Measurements from ENCODE around the gene NOS1. TPM values are rescaled to one million over a fixed set of nuclear protein-coding genes. Genes with fewer than 3 reads are reported as not detected.

The NOS1 gene
- total and polyA plus RNA-seq, 2 donors (not counting 3 experiments of a cell fraction or from before 2014, with no cell fraction given) = not detected

GRCh38 chr12:117162633-117163032, 198.8 kb downstream of the NOS1 start:
- dilution Hi-C loops (cut with MboI; ENCODE audit: extremely low pct_ligation_motif_present, low sequenced_read_pairs) = no loop called here
- H3K36me3 ChIP-seq (ENCODE audit: control insufficient read depth in 2 of 2, extremely low read depth in 1 of 2, insufficient read depth in 2 of 2, low read length in 2 of 2) = peaks cover 15 to 42% of the 10 kb centered on the region in 2 experiments

DNA sequence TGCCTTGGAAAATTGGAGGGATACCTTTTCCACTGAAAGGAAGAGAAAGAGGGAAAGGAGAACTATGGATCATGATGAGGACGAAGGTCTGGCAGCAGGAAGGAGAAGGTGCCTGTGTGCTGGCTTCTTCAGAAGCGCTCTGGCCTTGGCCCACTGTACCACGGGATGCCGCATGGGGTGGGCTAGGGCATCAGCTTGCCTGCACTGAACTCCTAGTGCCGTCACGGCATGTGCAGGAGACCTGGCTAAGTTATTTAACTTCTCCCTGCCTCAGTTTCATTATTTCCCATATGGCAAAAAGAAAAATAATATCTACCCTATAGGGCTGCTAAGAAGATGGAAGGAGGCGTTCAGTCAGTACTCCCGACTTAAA, 199.3 kb downstream of the NOS1 start:
- TF ChIP-seq MYC (IDR thresholded peaks at IDR 0.05; ENCODE audit: low read depth, low read length) (no peak), EZH2 (IDR thresholded peaks at IDR 0.05; ENCODE audit: borderline replicate concordance, low read depth, low read length, severe bottlenecking) (no peak), GATA2 (IDR thresholded peaks at IDR 0.05; ENCODE audit: insufficient read depth, insufficient read length, low read depth, low read length) (no peak), MAX (IDR thresholded peaks at IDR 0.05; ENCODE audit: insufficient read depth, insufficient read length) (no peak), FOS (IDR thresholded peaks at IDR 0.05; ENCODE audit: borderline replicate concordance, insufficient read depth, low read length) (no peak), JUN (IDR thresholded peaks at IDR 0.05; ENCODE audit: borderline replicate concordance, insufficient read depth, insufficient read length, low read depth) (no peak), POLR2AphosphoS5 (IDR thresholded peaks at IDR 0.05; ENCODE audit: insufficient read depth, low read depth, low read length) (no peak), POLR2A (IDR thresholded peaks at IDR 0.05; ENCODE audit: low read depth, low read length) (no peak)
- TF ChIP-seq, protein P1, sequence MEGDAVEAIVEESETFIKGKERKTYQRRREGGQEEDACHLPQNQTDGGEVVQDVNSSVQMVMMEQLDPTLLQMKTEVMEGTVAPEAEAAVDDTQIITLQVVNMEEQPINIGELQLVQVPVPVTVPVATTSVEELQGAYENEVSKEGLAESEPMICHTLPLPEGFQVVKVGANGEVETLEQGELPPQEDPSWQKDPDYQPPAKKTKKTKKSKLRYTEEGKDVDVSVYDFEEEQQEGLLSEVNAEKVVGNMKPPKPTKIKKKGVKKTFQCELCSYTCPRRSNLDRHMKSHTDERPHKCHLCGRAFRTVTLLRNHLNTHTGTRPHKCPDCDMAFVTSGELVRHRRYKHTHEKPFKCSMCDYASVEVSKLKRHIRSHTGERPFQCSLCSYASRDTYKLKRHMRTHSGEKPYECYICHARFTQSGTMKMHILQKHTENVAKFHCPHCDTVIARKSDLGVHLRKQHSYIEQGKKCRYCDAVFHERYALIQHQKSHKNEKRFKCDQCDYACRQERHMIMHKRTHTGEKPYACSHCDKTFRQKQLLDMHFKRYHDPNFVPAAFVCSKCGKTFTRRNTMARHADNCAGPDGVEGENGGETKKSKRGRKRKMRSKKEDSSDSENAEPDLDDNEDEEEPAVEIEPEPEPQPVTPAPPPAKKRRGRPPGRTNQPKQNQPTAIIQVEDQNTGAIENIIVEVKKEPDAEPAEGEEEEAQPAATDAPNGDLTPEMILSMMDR (IDR thresholded peaks at IDR 0.05; ENCODE audit: extremely low read depth in 1 of 2, insufficient read depth in 1 of 2, low read depth in 1 of 2, low read length in 2 of 2) = no peak
- no peaks in the 10 kb centered on the region for H3K79me2 ChIP-seq (ENCODE audit: control insufficient read depth, insufficient read depth, low read length)
- no peak overlapping the region for H3K4me3 ChIP-seq (replicated peaks in 1 of 3; ENCODE audit: insufficient read depth in 1 of 3, low read depth in 1 of 3, low read length in 3 of 3)
- DNase-seq (ENCODE audit: low read depth, low spot score) = no peak
- no peak overlapping the region for H3K9ac ChIP-seq (replicated peaks; ENCODE audit: extremely low read depth, insufficient read depth, low read length)
- FAIRE-seq = no peak
- no peak overlapping the region for H3K27ac ChIP-seq (ENCODE audit: insufficient read depth, low read depth, low read length)
- dilution Hi-C loops (cut with MboI; ENCODE audit: extremely low pct_ligation_motif_present, low sequenced_read_pairs) (no loop called here), intact Hi-C loops (cut with micrococcal nuclease) (no loop called here)
- peaks cover 15 to 43% of the 10 kb centered on the region in 2 experiments for H3K36me3 ChIP-seq (ENCODE audit: control insufficient read depth in 2 of 2, extremely low read depth in 1 of 2, insufficient read depth in 2 of 2, low read length in 2 of 2)
- H3K9me3 ChIP-seq (replicated peaks; ENCODE audit: control insufficient read depth, insufficient read depth, low read length) = no peaks in the 10 kb centered on the region
- H2AFZ ChIP-seq (ENCODE audit: low read depth, low read length) = no peak overlapping the region
- no peak overlapping the region for H3K4me2 ChIP-seq (ENCODE audit: insufficient read depth, low read length)
- H3K27me3 ChIP-seq (ENCODE audit: control insufficient read depth in 2 of 2, insufficient read depth in 2 of 2, low read length in 2 of 2) = no peaks in the 10 kb centered on the region
- no TSS peak for BruUV-seq (replicated peaks)
- no peaks in the 10 kb centered on the region for H3K9me1 ChIP-seq (replicated peaks; ENCODE audit: control insufficient read depth, extremely low read depth, insufficient read depth, low read length)
- no peaks in the 10 kb centered on the region for H3K4me1 ChIP-seq (ENCODE audit: control insufficient read depth, extremely low read depth, insufficient read depth, low read length)
- ChIA-PET POLR2A (no interaction called here), CTCF (no interaction called here)
- no peaks in the 10 kb centered on the region for H4K20me1 ChIP-seq (replicated peaks; ENCODE audit: control insufficient read depth, extremely low read depth, insufficient read depth, low read length)

More at GRCh38 chr12:117162633-117163032, 198.8 kb downstream of the NOS1 start:
- CTCF ChIA-PET = no interaction called here
- Histone ChIP-seq H3K27me3 (ENCODE audit: control insufficient read depth in 2 of 2, insufficient read depth in 2 of 2, low read length in 2 of 2) (no peaks in the 10 kb centered on the region), H3K4me1 (ENCODE audit: control insufficient read depth, extremely low read depth, insufficient read depth, low read length) (no peaks in the 10 kb centered on the region), H3K9me3 (replicated peaks; ENCODE audit: control insufficient read depth, insufficient read depth, low read length) (no peaks in the 10 kb centered on the region), H3K4me3 (replicated peaks in 1 of 3; ENCODE audit: insufficient read depth in 1 of 3, low read depth in 1 of 3, low read length in 3 of 3) (no peak overlapping the region), H3K79me2 (ENCODE audit: control insufficient read depth, insufficient read depth, low read length) (no peaks in the 10 kb centered on the region), H4K20me1 (replicated peaks; ENCODE audit: control insufficient read depth, extremely low read depth, insufficient read depth, low read length) (no peaks in the 10 kb centered on the region), H2AFZ (ENCODE audit: low read depth, low read length) (no peak overlapping the region), H3K27ac (ENCODE audit: insufficient read depth, low read depth, low read length) (no peak overlapping the region), H3K9me1 (replicated peaks; ENCODE audit: control insufficient read depth, extremely low read depth, insufficient read depth, low read length) (no peaks in the 10 kb centered on the region), H3K9ac (replicated peaks; ENCODE audit: extremely low read depth, insufficient read depth, low read length) (no peak overlapping the region), H3K4me2 (ENCODE audit: insufficient read depth, low read length) (no peak overlapping the region)
- BruUV-seq (replicated peaks) = no TSS peak
- no peak for FAIRE-seq
- intact Hi-C loops (cut with micrococcal nuclease) = no loop called here
- POLR2A ChIA-PET = no interaction called here
- TF ChIP-seq FOS (IDR thresholded peaks at IDR 0.05; ENCODE audit: borderline replicate concordance, insufficient read depth, low read length) = no peak
- TF ChIP-seq, protein P1 (IDR thresholded peaks at IDR 0.05; ENCODE audit: extremely low read depth in 1 of 2, insufficient read depth in 1 of 2, low read depth in 1 of 2, low read length in 2 of 2) = no peak
- TF ChIP-seq MAX (IDR thresholded peaks at IDR 0.05; ENCODE audit: insufficient read depth, insufficient read length) = no peak
- no peak for DNase-seq (ENCODE audit: low read depth, low spot score)

All from endothelial cell of umbilical vein (primary cell).